ENCODE measurements around the gene NFKBIL1. TPM values are rescaled to one million over a fixed set of nuclear protein-coding genes. Genes with fewer than 3 reads are reported as not detected.
"Not testable (repeated sequence)": the region's sequence is repeated elsewhere in the genome, so short reads cannot be mapped to it uniquely, and the experiment has no call there.

NFKBIL1 gene
- polyA plus RNA-seq, 3 donors: 22.1 to 30.3 (median 26.5) TPM

GRCh38 chr6:31578184-31579118, 31.0 kb downstream of the NFKBIL1 start:
- DNase-seq: no peak

GRCh38 chr6:31579119-31579505, 31.7 kb downstream of the NFKBIL1 start:
- no peak for DNase-seq

GRCh38 chr6:31579546-31580437, 32.4 kb downstream of the NFKBIL1 start:
- DNase-seq: no peak

- no peak for DNase-seq
Measured at GRCh38 chr6:31580438-31580740, 33.0 kb downstream of the NFKBIL1 start.

GRCh38 chr6:31580807-31581433, 33.5 kb downstream of the NFKBIL1 start:
- peak; percentile 85 for DNase-seq

GRCh38 chr6:31581434-31582229, 34.2 kb downstream of the NFKBIL1 start:
- no peak for DNase-seq

GRCh38 chr6:31582230-31582643, 34.8 kb downstream of the NFKBIL1 start, which contains the start of gene LTB:
TSS of gene LTB (minus strand) at chr6:31582424. CDS start at chr6:31582417, 7 bp downstream.
- DNase-seq: no peak

- no peak for DNase-seq
Measured at GRCh38 chr6:31585491-31585890, 38.1 kb downstream of the NFKBIL1 start.

- DNase-seq: no peak
Measured at GRCh38 chr6:31586008-31586407, 38.6 kb downstream of the NFKBIL1 start, which contains the start of gene LST1. TSS of gene LST1 (plus strand) at chr6:31586277. CDS start at chr6:31587300, 1,023 bp downstream.

GRCh38 chr6:31586599-31587281, 39.3 kb downstream of the NFKBIL1 start:
- DNase-seq: no peak

- no peak for DNase-seq
Measured at GRCh38 chr6:31587791-31588777, 40.7 kb downstream of the NFKBIL1 start.

- DNase-seq: no peak
Measured at GRCh38 chr6:31588871-31589650, 41.7 kb downstream of the NFKBIL1 start.

GRCh38 chr6:31590691-31591090, 43.3 kb downstream of the NFKBIL1 start:
- not testable (repeated sequence) for DNase-seq

GRCh38 chr6:31592396-31592771, 45.0 kb downstream of the NFKBIL1 start:
- DNase-seq: no peak

- no peak for DNase-seq
Measured at GRCh38 chr6:31597006-31597405, 49.6 kb downstream of the NFKBIL1 start.

- no peak for DNase-seq
Measured at GRCh38 chr6:31607317-31607716, 59.9 kb downstream of the NFKBIL1 start.

Measured in renal pelvis (tissue), 4 donors.